ENCODE data around the gene PCID2.

PCID2 gene

DNA sequence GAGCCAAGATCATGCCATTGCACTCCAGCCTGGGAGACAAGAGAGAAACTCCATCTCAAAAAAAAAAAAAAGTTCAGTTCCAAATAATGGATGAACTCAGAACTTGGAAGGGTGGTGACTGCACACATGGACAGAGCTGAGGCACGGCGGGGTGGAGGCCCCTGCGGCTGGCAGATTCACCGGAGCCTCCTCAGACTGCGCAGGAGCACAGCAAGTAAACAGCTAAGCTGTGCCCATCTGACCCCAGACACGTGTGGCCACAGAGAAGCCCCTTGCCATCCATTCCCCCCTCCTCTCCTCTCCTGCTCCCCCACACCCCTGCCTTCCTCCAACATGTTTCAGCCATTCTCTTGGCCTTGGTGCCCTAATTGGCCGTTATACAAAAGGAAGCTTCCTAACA lies 65.6 kb downstream of the PCID2 start:
- DNase-seq: no peak
- no peak overlapping the region for H3K27ac ChIP-seq
- TF ChIP-seq, protein P1, sequence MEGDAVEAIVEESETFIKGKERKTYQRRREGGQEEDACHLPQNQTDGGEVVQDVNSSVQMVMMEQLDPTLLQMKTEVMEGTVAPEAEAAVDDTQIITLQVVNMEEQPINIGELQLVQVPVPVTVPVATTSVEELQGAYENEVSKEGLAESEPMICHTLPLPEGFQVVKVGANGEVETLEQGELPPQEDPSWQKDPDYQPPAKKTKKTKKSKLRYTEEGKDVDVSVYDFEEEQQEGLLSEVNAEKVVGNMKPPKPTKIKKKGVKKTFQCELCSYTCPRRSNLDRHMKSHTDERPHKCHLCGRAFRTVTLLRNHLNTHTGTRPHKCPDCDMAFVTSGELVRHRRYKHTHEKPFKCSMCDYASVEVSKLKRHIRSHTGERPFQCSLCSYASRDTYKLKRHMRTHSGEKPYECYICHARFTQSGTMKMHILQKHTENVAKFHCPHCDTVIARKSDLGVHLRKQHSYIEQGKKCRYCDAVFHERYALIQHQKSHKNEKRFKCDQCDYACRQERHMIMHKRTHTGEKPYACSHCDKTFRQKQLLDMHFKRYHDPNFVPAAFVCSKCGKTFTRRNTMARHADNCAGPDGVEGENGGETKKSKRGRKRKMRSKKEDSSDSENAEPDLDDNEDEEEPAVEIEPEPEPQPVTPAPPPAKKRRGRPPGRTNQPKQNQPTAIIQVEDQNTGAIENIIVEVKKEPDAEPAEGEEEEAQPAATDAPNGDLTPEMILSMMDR (IDR thresholded peaks at IDR 0.05): no peak
- intact Hi-C loops (cut with DNase I; ENCODE audit: low total_unique reads): no loop called here
- H3K36me3 ChIP-seq: no peaks in the 10 kb centered on the region
- peaks cover 0 to 8% of the 10 kb centered on the region in 2 donors for H3K27me3 ChIP-seq
- no peak overlapping the region for H3K4me3 ChIP-seq
- H3K9me3 ChIP-seq: no peaks in the 10 kb centered on the region
- no peaks in the 10 kb centered on the region for H3K4me1 ChIP-seq

DNA sequence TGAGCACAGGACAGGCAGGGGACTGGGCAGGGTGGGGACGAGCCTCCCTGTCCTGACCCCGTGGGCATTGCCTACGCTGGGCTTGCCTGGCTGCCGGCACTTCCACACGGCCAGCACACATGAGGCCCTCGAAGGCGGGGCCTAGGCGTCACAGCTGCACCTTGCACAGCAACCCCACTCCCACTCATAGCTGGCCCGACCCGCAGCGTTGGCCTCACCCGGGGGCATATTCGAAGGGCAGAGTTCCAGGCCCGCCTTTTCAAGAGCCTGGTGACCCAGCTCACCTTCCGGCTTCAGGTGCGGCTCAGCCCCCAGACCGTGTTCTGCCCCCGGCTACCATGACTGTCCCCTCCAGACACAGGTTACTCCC lies 66.9 kb downstream of the PCID2 start:
- H3K4me3 ChIP-seq: no peak overlapping the region
- no peaks in the 10 kb centered on the region for H3K36me3 ChIP-seq
- H3K4me1 ChIP-seq: no peaks in the 10 kb centered on the region
- intact Hi-C loops (cut with DNase I; ENCODE audit: low total_unique reads): no loop called here
- peak in 1 of 2 donors; percentile 50 for DNase-seq
- H3K27me3 ChIP-seq: peaks cover 0 to 5% of the 10 kb centered on the region in 2 donors
- no peaks in the 10 kb centered on the region for H3K9me3 ChIP-seq
- H3K27ac ChIP-seq: no peak overlapping the region
- TF ChIP-seq, protein P1 (IDR thresholded peaks at IDR 0.05): no peak

DNA sequence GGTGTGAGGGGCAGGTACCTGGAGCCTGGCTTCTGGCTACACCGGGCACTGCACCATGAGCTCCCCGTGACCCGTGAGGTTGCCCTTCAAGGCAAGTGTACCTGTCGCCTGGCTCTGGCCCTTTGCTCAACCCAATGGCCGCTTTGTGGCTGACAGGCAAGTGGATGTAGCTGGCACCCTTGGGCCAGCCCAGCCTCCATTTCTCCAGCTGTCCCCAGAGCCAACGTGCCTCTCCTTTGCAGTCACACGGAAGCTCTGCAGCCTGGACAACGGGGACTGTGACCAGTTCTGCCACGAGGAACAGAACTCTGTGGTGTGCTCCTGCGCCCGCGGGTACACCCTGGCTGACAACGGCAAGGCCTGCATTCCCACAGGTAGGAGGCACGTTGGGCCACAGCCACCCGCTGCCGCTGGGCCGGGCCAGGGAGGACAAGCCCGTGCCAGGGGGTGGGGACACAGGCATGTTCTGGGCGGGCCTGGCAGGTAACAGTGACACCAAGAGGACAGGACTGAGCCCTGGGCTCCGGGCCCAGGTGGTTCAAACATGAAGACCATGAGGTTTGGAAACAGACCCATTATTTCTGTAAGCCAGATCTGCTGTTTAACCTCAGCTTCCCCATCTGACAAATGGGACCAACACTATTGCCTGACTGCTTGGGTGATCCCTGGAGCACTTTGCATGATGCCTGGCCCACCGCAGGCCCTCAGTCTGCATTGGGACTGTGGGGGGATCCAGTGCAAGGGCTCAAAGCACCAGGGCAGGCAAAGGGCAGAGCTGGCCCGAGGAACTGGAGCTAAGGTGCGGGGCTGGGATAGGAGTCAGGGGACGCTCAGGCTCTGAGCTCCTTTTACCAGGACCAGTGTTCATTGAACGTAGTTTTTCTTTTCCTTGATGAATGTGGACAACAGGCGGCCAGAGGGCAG lies 67.5 kb downstream of the PCID2 start:
- TF ChIP-seq, protein P1 (IDR thresholded peaks at IDR 0.05): no peak
- Histone ChIP-seq H3K9me3 (no peaks in the 10 kb centered on the region), H3K27me3 (peaks cover 0 to 5% of the 10 kb centered on the region in 2 donors), H3K36me3 (no peaks in the 10 kb centered on the region), H3K27ac (no peak overlapping the region), H3K4me1 (no peaks in the 10 kb centered on the region), H3K4me3 (no peak overlapping the region)
- DNase-seq: peak; percentile 19 to 58
- intact Hi-C loops (cut with DNase I; ENCODE audit: low total_unique reads): no loop called here

DNA sequence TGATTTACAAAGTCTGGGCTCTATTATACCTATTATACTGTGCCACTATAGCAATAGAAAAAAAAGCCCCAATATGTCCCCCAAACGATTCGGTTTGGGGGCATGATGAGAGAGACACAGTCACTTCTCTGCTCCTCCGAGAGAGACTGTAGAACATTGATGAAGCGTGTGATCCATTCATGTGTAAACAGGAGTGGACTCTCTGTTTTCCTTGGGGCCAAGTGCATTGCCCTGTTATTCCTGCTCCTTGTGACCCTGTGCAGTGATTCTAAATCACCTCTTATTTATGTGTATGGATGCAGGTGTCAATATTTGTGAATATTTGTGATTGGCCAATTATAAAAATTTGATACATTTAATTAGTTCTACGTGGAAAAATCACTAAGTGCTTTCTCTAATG lies 68.9 kb downstream of the PCID2 start:
- no peak overlapping the region for H3K4me3 ChIP-seq
- TF ChIP-seq, protein P1 (IDR thresholded peaks at IDR 0.05): no peak

DNA sequence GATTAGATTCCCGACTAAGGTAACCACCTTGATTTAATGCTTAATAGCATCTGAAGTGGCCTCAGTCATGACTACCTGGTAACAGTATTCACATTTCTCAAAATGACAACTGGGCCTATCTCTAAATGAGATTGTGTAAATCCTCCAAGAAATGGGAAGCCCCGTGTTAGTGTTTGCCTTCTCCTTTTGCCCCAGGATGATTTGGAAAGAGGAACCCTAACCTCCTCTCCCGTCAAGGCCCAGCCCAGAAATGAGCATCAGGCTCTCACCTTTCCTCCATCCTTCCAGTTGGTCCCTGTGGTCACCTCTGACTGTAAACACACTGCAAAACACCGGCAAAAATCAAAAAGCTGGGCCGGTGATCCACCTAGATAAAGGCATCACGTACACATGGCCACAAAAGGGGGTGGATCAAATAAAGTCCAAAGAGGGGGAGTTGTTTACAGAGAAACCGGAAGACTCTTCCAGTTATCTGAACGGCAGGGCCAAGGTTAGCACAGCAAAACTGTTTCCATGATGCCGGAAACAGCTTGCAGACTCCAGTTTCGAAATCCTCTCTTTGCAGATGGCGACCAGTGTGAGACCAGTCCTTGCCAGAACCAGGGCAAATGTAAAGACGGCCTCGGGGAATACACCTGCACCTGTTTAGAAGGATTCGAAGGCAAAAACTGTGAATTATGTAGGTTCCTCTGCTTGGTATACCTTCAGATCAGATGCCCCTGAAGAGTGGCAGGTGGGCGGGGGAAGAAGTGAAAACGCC lies 69.5 kb downstream of the PCID2 start:
- H3K4me3 ChIP-seq: no peak overlapping the region

More for the DNA sequence above, 68.9 kb downstream of the PCID2 start:
- intact Hi-C loops (cut with DNase I; ENCODE audit: low total_unique reads): no loop called here
- Histone ChIP-seq H3K36me3 (no peaks in the 10 kb centered on the region), H3K27me3 (peaks cover 0 to 5% of the 10 kb centered on the region in 2 donors), H3K4me1 (no peaks in the 10 kb centered on the region), H3K27ac (no peak overlapping the region), H3K9me3 (no peaks in the 10 kb centered on the region)
- no peak for DNase-seq

More for the DNA sequence above, 69.5 kb downstream of the PCID2 start:
- H3K36me3 ChIP-seq: no peaks in the 10 kb centered on the region
- peak; percentile 10 to 48 for DNase-seq
- H3K4me1 ChIP-seq: no peaks in the 10 kb centered on the region
- H3K27ac ChIP-seq: no peak overlapping the region
- H3K9me3 ChIP-seq: no peaks in the 10 kb centered on the region
- peaks cover 0 to 1% of the 10 kb centered on the region in 2 donors for H3K27me3 ChIP-seq
- intact Hi-C loops (cut with DNase I; ENCODE audit: low total_unique reads): no loop called here
- TF ChIP-seq, protein P1 (IDR thresholded peaks at IDR 0.05): no peak

Data from tibial artery (tissue), 4 donors.